T-helper 17 cell (primary cell): ENCODE data around the gene TMEM234. TPM values are rescaled to one million over a fixed set of nuclear protein-coding genes. Genes with fewer than 3 reads are reported as not detected.

Source experiments
- ATAC-seq: fragments of 150-1000 bp; cut with Tn5 transposase; 2 replicates; pipeline ENCODE4 v1.10.0; 2021; ENCODE audit warnings: mild to moderate bottlenecking, moderate library complexity
- DNase-seq, 3 donors: peaks; one replicate each; pipeline versions ENCODE4 v3.0.0 to v3.0.0-alpha.2; 2020 to 2021
- H3K9me3 ChIP-seq: one replicate; pipeline ENCODE4 v1.7.0; 2013; ENCODE audit warnings: low read length, mild to moderate bottlenecking; ENCODE audit not compliant: control insufficient read depth, poor library complexity, severe bottlenecking
- H3K27ac Mint-ChIP-seq: one replicate; pipeline ENCODE4 v1.8.0; 2022; ENCODE audit warnings: mild to moderate bottlenecking, moderate library complexity, mixed read lengths
- H3K27me3 Mint-ChIP-seq: one replicate; pipeline ENCODE4 v1.8.0; 2022; ENCODE audit warnings: mixed read lengths
- H3K36me3 Mint-ChIP-seq: one replicate; pipeline ENCODE4 v1.8.0; 2022; ENCODE audit warnings: low read depth, mixed read lengths
- H3K4me1 Mint-ChIP-seq: one replicate; pipeline ENCODE4 v1.8.0; 2022; ENCODE audit warnings: mild to moderate bottlenecking, mixed read lengths
- H3K4me3 Mint-ChIP-seq: one replicate; pipeline ENCODE4 v1.8.0; 2022; ENCODE audit warnings: mild to moderate bottlenecking, moderate library complexity, mixed read lengths
- total RNA-seq, 4 donors: library from RNA in 2 of 4; stranded (reverse) in 2 of 4; gene quantifications; one replicate each; pipeline ENCODE4 v1.2.3 and lab custom pipeline; 2022 to 2026

Gene TMEM234
- total RNA-seq, 2 donors from 2014 or later, result 13.1 to 18.8 TPM

GRCh38 chr1:32247983-32248889 is 26.1 kb upstream of the TMEM234 start:
- peak; percentile 62 to 70 (median 69) for DNase-seq
- Mint-ChIP-seq H3K36me3 (peaks cover 17% of the 10 kb centered on the region), H3K27me3 (no peaks in the 10 kb centered on the region), H3K4me1 (peaks cover 46% of the 10 kb centered on the region), H3K4me3 (peak overlapping the region; percentile 99), H3K27ac (peak overlapping the region; percentile 100)
- peak; percentile 29 for ATAC-seq
- H3K9me3 ChIP-seq, result no peaks in the 10 kb centered on the region

DNA sequence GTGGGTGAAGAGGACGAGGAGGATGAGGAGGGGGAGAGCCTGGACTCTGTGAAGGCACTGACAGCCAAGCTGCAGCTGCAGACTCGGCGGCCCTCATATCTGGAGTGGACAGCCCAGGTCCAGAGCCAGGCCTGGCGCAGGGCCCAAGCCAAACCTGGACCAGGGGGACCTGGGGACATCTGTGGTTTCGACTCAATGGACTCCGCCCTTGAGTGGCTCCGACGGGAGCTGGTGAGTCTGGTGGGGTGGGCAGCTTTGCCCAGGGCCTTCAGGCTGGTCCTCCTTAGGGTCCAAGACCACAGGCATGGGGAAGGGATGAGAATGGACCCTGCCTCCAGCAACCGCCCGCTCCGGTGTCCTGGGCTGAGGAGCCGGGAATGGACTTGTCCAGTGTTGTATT is 25.3 kb upstream of the TMEM234 start:
- Mint-ChIP-seq H3K27ac (peak overlapping the region; percentile 100), H3K36me3 (peaks cover 11% of the 10 kb centered on the region), H3K27me3 (no peaks in the 10 kb centered on the region), H3K4me3 (peak overlapping the region; percentile 99), H3K4me1 (peaks cover 40% of the 10 kb centered on the region)
- no peak for DNase-seq
- no peak for ATAC-seq
- no peaks in the 10 kb centered on the region for H3K9me3 ChIP-seq

- Mint-ChIP-seq H3K36me3 (peaks cover 7% of the 10 kb centered on the region), H3K4me1 (peaks cover 41% of the 10 kb centered on the region), H3K27ac (peak within 1 kb of the TSS; percentile 100), H3K4me3 (peak within 1 kb of the TSS; percentile 99), H3K27me3 (no peaks in the 10 kb centered on the region)
- DNase-seq (no peak), ATAC-seq (no peak)
- H3K9me3 ChIP-seq, result no peaks in the 10 kb centered on the region
These were observed 24.7 kb upstream of the TMEM234 start, which contains the start of gene FAM167B for GRCh38 chr1:32246888-32247273. Gene FAM167B (plus strand): TSS chr1:32247222. CDS start chr1:32247422, 200 bp downstream.

DNA sequence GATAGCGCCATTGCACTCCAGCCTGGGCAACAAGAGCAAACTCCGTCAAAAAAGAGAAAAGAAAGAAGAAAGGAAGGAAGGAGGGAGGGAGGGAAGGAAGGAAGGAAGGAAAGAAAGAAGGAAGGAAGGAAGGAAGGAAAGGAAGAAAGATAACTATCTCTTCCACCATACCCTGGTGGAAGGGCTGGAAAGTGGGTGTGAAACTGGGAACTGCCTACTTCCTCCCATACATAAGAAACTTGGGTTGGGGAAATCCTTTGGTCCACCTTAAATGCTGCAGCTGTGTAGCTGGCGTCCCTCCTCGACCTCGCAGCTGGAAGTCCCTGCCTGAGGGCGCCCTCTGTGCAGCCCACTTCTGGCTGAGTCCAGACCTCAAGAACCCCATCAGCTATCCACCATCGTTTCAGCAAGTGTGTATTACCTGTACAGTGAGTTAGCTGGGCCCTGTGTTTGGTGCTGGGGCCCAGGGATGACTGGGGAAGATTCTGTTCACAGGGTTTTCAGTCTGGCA is 20.2 kb upstream of the TMEM234 start:
- H3K9me3 ChIP-seq, result no peaks in the 10 kb centered on the region
- Mint-ChIP-seq H3K27ac (peak overlapping the region; percentile 89), H3K4me1 (peaks cover 19% of the 10 kb centered on the region), H3K27me3 (no peaks in the 10 kb centered on the region), H3K4me3 (no peak overlapping the region), H3K36me3 (no peaks in the 10 kb centered on the region)
- DNase-seq, result no peak
- ATAC-seq, result no peak

GRCh38 chr1:32241001-32241763 is 19.0 kb upstream of the TMEM234 start:
- ATAC-seq (peak; percentile 81), DNase-seq (peak; percentile 20 to 33 (median 21))
- no peaks in the 10 kb centered on the region for H3K27me3 Mint-ChIP-seq
- no peaks in the 10 kb centered on the region for H3K9me3 ChIP-seq
- H3K36me3 Mint-ChIP-seq, result no peaks in the 10 kb centered on the region
- H3K4me3 Mint-ChIP-seq, result peak overlapping the region; percentile 91
- peaks cover 16% of the 10 kb centered on the region for H3K4me1 Mint-ChIP-seq
- peak overlapping the region; percentile 89 for H3K27ac Mint-ChIP-seq

GRCh38 chr1:32240140-32240951 is 18.2 kb upstream of the TMEM234 start:
- Mint-ChIP-seq H3K27me3 (no peaks in the 10 kb centered on the region), H3K4me1 (peaks cover 16% of the 10 kb centered on the region), H3K36me3 (no peaks in the 10 kb centered on the region), H3K4me3 (peak overlapping the region; percentile 91), H3K27ac (peak overlapping the region; percentile 72)
- H3K9me3 ChIP-seq, result no peaks in the 10 kb centered on the region
- DNase-seq, result peak; percentile 29 to 62 (median 58)
- peak; percentile 73 for ATAC-seq

GRCh38 chr1:32239790-32240139 is 17.6 kb upstream of the TMEM234 start:
- Mint-ChIP-seq H3K4me1 (peaks cover 16% of the 10 kb centered on the region), H3K36me3 (no peaks in the 10 kb centered on the region), H3K4me3 (peak overlapping the region; percentile 91), H3K27ac (no peak overlapping the region), H3K27me3 (no peaks in the 10 kb centered on the region)
- no peaks in the 10 kb centered on the region for H3K9me3 ChIP-seq
- ATAC-seq (no peak), DNase-seq (no peak)

DNA sequence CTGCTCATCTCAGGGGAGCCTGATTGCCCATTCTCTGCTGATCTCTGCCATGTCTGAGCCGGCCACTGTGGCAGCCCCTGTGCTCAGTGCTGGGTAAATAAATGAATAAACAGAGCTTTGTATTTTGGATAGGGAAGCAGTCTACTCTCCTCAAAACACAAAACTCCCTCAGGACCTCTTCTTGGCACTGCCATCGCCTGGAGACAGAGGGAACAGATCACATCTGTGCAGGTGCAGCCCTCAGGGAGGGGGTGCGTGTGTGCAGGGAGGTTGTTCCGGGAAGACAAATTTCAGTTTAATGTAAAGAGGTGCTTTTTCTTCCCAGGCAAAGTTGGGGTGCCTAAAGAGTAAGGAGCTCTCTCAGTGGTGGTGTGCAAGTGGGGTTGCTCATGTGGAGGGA is 17.2 kb upstream of the TMEM234 start:
- peaks cover 16% of the 10 kb centered on the region for H3K4me1 Mint-ChIP-seq
- no peak for ATAC-seq
- DNase-seq, result no peak
- no peak overlapping the region for H3K27ac Mint-ChIP-seq
- peak overlapping the region; percentile 91 for H3K4me3 Mint-ChIP-seq
- H3K36me3 Mint-ChIP-seq, result no peaks in the 10 kb centered on the region
- H3K9me3 ChIP-seq, result no peaks in the 10 kb centered on the region
- no peaks in the 10 kb centered on the region for H3K27me3 Mint-ChIP-seq

DNA sequence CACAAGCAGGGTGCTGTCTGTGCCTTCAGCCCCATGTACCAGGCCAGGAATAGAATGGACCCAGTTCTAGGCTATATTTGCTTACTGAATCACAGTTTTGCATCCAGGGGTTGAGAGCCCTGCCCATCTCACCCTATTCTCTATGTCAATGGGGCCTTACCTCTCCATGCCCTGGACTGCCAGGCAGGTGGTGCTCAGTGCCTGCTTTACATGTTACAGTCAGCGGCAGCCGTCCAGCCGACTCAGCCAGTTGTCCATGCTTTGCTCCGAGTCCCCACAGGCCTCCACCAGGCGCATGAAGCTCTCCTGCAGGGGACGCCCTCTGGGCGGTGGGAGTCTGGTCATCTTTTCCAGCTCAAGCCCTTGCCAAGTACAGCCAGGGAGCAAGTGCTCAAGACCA is 12.6 kb upstream of the TMEM234 start:
- Mint-ChIP-seq H3K27ac (no peak overlapping the region), H3K36me3 (no peaks in the 10 kb centered on the region), H3K4me1 (peaks cover 8% of the 10 kb centered on the region), H3K4me3 (no peak overlapping the region), H3K27me3 (no peaks in the 10 kb centered on the region)
- ATAC-seq, result no peak
- DNase-seq, result no peak
- no peaks in the 10 kb centered on the region for H3K9me3 ChIP-seq

DNA sequence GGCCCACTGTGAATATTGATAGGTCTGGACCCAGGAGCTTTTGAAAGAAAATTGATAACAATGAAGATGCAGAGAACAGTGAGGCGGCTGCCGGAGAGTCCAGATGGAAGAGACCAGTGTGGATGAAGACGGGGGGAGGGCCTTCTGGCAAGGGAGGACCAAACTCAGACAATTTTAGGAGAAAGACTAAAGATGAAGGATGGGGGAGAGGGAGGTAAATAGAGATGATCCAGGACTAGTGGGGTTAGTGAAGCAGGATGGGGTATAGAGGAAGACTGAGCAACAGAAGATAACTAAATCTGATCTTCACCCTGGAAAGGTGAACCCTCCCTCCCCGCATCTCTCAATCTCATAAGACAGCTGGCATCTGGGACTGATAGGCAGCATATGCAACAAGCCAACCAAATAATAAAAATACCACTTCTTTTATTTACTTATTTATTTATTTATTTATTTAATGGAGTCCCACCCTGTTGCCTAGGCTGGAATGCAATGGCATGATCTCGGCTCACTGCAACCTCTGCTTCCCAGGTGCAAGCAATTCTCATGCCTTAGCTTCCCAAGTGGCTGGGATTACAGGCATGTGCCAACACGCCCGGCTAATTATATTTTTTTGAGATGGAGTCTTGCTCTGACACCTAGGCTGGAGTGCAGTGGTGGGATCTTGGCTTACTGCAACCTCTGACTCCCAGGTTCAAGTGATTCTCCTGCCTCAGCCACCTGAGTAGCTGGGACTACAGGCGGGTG is 10.6 kb upstream of the TMEM234 start:
- H3K4me1 Mint-ChIP-seq, result peaks cover 14% of the 10 kb centered on the region
- H3K4me3 Mint-ChIP-seq, result no peak overlapping the region
- peaks cover 2% of the 10 kb centered on the region for H3K36me3 Mint-ChIP-seq
- H3K27me3 Mint-ChIP-seq, result no peaks in the 10 kb centered on the region
- H3K9me3 ChIP-seq, result no peaks in the 10 kb centered on the region
- no peak for DNase-seq
- H3K27ac Mint-ChIP-seq, result peak overlapping the region; percentile 73
- ATAC-seq, result no peak

DNA sequence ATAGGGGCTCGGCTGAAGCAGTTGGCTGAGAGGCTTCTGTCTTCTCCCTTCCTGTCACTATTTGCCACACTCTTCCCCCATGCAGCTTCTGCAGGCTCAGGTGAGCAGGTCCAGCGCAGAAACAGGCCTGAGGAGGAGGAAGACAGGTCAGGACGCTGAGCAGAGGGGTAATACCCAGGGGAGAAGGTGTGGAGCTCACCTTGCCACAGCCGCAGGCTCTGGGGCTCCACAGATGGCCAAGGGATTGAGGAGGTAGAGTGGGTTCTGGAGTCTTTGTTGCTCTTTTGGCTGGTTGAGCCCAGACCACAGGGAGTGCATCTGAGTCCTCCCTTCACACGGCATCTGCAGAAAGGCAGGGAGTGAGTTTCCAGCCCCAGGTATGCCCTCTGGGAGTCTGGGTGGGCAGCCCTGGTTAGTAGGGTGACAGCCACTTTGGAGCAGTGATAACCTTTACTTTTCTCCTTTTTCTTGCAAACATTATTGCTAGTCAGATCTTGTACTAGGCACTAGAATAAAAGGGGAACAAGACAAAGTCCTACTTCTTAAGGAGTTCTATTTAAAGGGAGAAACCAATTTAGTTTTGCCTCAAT is 9.8 kb upstream of the TMEM234 start:
- DNase-seq (no peak), ATAC-seq (no peak)
- H3K9me3 ChIP-seq, result no peaks in the 10 kb centered on the region
- H3K27me3 Mint-ChIP-seq, result no peaks in the 10 kb centered on the region
- H3K4me3 Mint-ChIP-seq, result no peak overlapping the region
- H3K36me3 Mint-ChIP-seq, result peaks cover 3% of the 10 kb centered on the region
- H3K27ac Mint-ChIP-seq, result peak overlapping the region; percentile 73
- H3K4me1 Mint-ChIP-seq, result peaks cover 16% of the 10 kb centered on the region

- ATAC-seq (no peak), DNase-seq (no peak)
- H3K4me1 Mint-ChIP-seq, result peaks cover 23% of the 10 kb centered on the region
- H3K9me3 ChIP-seq, result no peaks in the 10 kb centered on the region
- H3K27me3 Mint-ChIP-seq, result no peaks in the 10 kb centered on the region
- no peak overlapping the region for H3K4me3 Mint-ChIP-seq
- H3K27ac Mint-ChIP-seq, result peak overlapping the region; percentile 77
- peaks cover 3% of the 10 kb centered on the region for H3K36me3 Mint-ChIP-seq
These were observed 6.6 kb upstream of the TMEM234 start for GRCh38 chr1:32228771-32229170.
